Nephron progenitor cell (in vitro differentiated cells): ENCODE measurements around the gene KIAA1328.

Experiments
- DNase-seq: peaks from one replicate; pipeline ENCODE4 v3.0.0; 2021
- H3K27ac Mint-ChIP-seq: 2 replicates; pipeline ENCODE4 v1.8.0; 2021; ENCODE audit warnings: mild to moderate bottlenecking, moderate library complexity, mixed read lengths
- H3K27me3 Mint-ChIP-seq: 2 replicates; pipeline ENCODE4 v1.8.0; 2021; ENCODE audit warnings: mild to moderate bottlenecking, low read depth, mixed read lengths; ENCODE audit not compliant: poor library complexity
- H3K36me3 Mint-ChIP-seq: 2 replicates; pipeline ENCODE4 v1.8.0; 2021; ENCODE audit warnings: low read depth, mixed read lengths
- H3K4me1 Mint-ChIP-seq: 2 replicates; pipeline ENCODE4 v1.8.0; 2021; ENCODE audit warnings: mixed read lengths
- H3K4me3 Mint-ChIP-seq: 2 replicates; pipeline ENCODE4 v1.8.0; 2021; ENCODE audit warnings: mild to moderate bottlenecking, moderate library complexity, mixed read lengths
- H3K9me3 Mint-ChIP-seq: 2 replicates; pipeline ENCODE4 v1.8.0; 2021; ENCODE audit warnings: mild to moderate bottlenecking, moderate library complexity, mixed read lengths
- CTCF ChIP-seq: fragments of 200-600 bp; sonication (generic); IDR thresholded peaks from 2 replicates; pipeline ENCODE4 v1.5.0; 2021; ENCODE audit warnings: antibody characterized with exemption

Gene KIAA1328

GRCh38 chr18:37222999-37223378 is 394.1 kb downstream of the KIAA1328 start:
- no peak overlapping the region for H3K27ac Mint-ChIP-seq
- peaks cover 18% of the 10 kb centered on the region for H3K36me3 Mint-ChIP-seq
- no peak overlapping the region for H3K4me3 Mint-ChIP-seq
- peaks cover 23% of the 10 kb centered on the region for H3K4me1 Mint-ChIP-seq
- peaks cover 17% of the 10 kb centered on the region for H3K9me3 Mint-ChIP-seq
- H3K27me3 Mint-ChIP-seq: peaks cover 6% of the 10 kb centered on the region
- no peak for DNase-seq
- no peak for TF ChIP-seq CTCF

GRCh38 chr18:37225279-37225678 is 396.4 kb downstream of the KIAA1328 start:
- Mint-ChIP-seq H3K4me3 (no peak overlapping the region), H3K27ac (peak overlapping the region; percentile 65), H3K4me1 (peaks cover 12% of the 10 kb centered on the region), H3K27me3 (peaks cover 6% of the 10 kb centered on the region), H3K36me3 (peaks cover 27% of the 10 kb centered on the region), H3K9me3 (peaks cover 7% of the 10 kb centered on the region)
- no peak for DNase-seq
- TF ChIP-seq CTCF: no peak

- no peak overlapping the region for H3K27ac Mint-ChIP-seq
- peaks cover 15% of the 10 kb centered on the region for H3K36me3 Mint-ChIP-seq
- no peaks in the 10 kb centered on the region for H3K27me3 Mint-ChIP-seq
- DNase-seq: no peak
- no peaks in the 10 kb centered on the region for H3K4me1 Mint-ChIP-seq
- no peaks in the 10 kb centered on the region for H3K9me3 Mint-ChIP-seq
- no peak overlapping the region for H3K4me3 Mint-ChIP-seq
- TF ChIP-seq CTCF: no peak
Measured at GRCh38 chr18:37230768-37231167, 401.8 kb downstream of the KIAA1328 start.

- no peak overlapping the region for H3K4me3 Mint-ChIP-seq
Measured at GRCh38 chr18:37231251-37231650, 402.3 kb downstream of the KIAA1328 start.

GRCh38 chr18:37235583-37235982 is 406.7 kb downstream of the KIAA1328 start:
- no peaks in the 10 kb centered on the region for H3K9me3 Mint-ChIP-seq
- TF ChIP-seq CTCF: no peak
- H3K27ac Mint-ChIP-seq: no peak overlapping the region
- H3K4me1 Mint-ChIP-seq: no peaks in the 10 kb centered on the region
- no peaks in the 10 kb centered on the region for H3K36me3 Mint-ChIP-seq
- H3K4me3 Mint-ChIP-seq: no peak overlapping the region
- no peak for DNase-seq
- H3K27me3 Mint-ChIP-seq: peaks cover 2% of the 10 kb centered on the region

More at GRCh38 chr18:37231251-37231650, 402.3 kb downstream of the KIAA1328 start:
- no peak for DNase-seq
- H3K4me1 Mint-ChIP-seq: no peaks in the 10 kb centered on the region
- H3K36me3 Mint-ChIP-seq: peaks cover 15% of the 10 kb centered on the region
- no peak overlapping the region for H3K27ac Mint-ChIP-seq
- no peaks in the 10 kb centered on the region for H3K9me3 Mint-ChIP-seq
- TF ChIP-seq CTCF: no peak
- no peaks in the 10 kb centered on the region for H3K27me3 Mint-ChIP-seq

GRCh38 chr18:37238282-37239108 is 409.6 kb downstream of the KIAA1328 start:
- no peak overlapping the region for H3K4me3 Mint-ChIP-seq
- H3K4me1 Mint-ChIP-seq: peaks cover 11% of the 10 kb centered on the region
- no peaks in the 10 kb centered on the region for H3K36me3 Mint-ChIP-seq
- no peak overlapping the region for H3K27ac Mint-ChIP-seq
- no peak for TF ChIP-seq CTCF
- DNase-seq: no peak
- H3K9me3 Mint-ChIP-seq: no peaks in the 10 kb centered on the region
- peaks cover 19% of the 10 kb centered on the region for H3K27me3 Mint-ChIP-seq
